HG03521 (cell line): ENCODE results near the gene DPAGT1.
"Not testable (repeated sequence)": the region's sequence is repeated elsewhere in the genome, so short reads cannot be mapped to it uniquely, and the experiment has no call there.

ENCODE experiments used
- ATAC-seq: cut with Tn5 transposase; IDR thresholded peaks from one replicate; pipeline ENCODE4 v1.9.1; 2021; ENCODE audit warnings: mild to moderate bottlenecking, moderate library complexity; ENCODE audit not compliant: unreplicated experiment

DPAGT1 gene

DNA sequence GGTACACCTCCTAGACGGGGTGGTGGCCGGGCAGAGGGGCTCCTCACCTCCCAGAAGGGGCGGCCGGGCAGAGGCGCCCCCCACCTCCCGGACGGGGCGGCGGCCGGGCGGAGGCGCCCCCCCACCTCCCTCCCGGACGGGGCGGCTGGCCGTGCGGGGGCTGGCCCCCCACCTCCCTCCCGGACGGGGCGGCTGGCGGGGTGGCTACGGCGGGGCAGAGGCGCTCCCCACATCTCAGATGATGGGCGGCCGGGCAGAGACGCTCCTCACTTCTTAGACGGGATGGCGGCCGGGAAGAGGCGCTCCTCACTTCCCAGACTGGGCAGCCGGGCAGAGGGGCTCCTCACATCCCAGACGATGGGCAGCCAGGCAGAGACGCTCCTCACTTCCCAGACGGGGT, 42.5 kb downstream of the DPAGT1 start:
- not testable (repeated sequence) for ATAC-seq

DNA sequence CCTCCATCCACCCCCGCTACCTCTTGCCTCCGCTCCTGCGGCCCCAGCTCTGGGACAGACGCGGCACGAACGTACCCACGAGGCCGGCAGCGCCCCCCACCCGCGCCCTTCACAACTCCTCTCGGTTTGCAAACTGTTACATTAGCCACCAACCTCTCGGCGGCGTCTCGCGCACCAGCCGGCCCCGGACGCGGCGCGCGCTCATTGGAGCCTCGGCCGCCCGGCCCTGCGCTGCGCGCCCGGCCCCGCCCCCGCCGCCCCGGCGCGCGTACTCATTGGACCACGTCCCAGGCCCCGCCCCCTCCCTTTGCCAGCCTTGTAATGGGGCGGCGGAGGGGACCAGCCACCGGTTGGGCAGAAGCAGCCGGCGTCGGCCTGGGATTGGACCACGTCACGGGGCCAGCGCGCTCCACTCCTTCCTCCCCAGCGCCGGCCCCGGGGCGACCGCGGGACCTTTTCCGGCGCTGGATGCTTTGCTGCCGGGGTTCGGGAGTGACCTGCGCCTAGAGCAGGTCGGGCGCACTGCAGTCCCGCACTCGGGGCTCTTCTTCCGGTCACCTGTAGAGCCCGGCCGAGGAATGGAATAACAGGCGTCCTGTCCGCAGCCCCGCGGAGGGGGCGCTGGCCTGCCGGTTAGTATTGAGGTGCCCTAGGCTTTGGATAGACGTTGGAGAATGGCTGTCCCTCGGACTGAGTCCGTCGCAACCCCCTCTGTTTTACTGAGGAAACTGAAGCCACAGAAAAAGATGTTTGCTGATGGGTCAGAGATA, 44.5 kb downstream of the DPAGT1 start, which contains the start of gene HYOU1:
Gene HYOU1 (minus strand): TSS at position 206 of the 770 bp plus-strand sequence. CDS start 1,045 bp downstream, outside the sequence.
- peak; percentile 89 for ATAC-seq

DNA sequence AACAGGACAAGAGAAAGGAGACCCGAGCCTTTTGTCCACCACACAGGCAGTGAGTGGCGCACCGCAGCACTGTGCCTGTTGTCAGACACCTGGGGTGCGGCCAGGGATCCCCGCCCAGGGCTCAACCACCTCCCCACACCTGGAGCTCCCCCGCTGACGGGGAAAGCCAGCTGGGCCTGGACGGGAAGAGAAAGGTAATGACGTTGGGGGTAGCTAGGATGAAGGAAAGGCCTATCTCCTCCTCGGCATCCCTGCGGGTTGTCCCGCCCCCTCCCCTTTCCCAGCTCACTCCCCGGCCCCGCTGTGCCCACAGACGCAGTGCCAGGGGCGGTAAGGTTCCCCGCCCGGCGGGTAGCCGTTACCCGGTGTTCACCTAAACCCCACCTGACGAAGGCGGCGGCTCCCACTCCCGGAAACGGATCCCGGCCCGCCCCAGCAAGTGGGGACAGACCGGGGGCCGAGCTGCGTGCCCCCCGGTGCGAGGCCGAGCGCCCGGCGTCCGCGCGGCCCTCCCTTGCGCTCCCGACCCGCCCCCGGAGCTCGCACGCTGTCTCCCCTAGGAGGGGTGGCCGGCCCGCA, 45.1 kb downstream of the DPAGT1 start:
- ATAC-seq: peak; percentile 9

DNA sequence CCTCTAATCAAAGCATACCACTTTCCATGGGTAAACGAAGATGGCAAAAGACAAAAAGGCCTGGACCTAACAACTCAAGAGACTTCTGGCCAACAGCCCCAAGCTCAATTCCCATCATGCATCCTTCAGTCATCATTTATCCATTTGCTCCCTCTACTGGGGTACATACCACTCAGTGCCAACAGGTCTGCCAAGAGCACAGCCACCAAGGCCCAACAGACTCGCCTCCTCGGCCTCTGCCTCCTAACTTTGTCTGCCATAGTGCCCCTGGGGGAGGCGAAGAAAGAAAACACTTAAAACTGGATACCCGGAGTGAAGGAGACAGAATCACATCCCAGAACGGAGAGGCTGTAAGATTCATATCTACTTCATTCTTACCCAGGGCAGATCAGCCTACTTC, 45.8 kb downstream of the DPAGT1 start:
- ATAC-seq: no peak

DNA sequence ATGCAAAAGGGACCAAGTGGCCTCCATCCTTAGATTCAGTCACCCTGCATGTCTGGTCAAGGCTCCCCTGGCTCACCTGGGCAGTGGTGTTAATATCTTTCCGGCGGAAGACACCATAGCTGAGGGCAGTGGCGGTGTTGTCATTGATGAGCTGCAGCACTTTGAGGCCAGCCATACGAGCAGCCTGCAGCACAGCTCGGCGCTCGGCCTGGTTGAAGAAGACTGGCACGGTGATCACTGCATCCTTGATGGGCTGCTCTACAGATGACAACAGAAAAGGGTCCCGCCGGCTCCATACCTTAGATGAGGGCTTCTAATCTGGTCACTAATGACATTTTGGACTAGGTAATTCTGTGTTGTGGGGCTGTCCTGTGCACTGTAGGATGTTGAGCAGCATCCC, 47.2 kb downstream of the DPAGT1 start:
- no peak for ATAC-seq

DNA sequence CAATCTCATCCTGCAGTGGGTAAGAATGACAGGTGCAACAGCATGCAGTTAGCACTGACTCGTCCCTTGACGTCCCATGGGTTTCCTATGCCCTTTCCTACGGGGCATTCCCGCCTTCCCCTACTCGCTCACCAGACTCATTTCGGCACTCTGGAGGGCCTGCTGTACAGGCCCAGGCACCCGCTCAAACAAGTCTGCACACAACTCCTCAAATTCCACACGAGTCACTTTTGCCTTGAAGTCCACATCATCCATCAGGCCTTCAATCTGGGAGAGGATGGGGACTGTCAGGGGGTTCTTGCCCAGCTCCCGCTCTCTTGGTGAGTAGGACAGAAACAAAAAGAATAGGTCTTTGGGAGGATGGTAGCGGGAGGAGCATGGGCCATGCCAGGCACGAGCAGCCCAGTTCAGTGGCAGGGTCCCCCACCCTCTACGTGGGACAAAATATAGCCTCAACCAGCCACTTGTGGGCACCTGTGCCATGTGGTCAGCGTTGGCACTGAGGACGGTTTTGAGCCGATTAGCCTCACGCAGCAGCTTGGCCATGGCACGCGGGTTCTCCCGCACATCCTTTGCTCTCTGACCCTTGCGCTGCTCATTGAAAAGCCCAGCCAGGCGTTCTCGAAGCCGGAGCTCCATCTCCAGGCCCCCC, 49.4 kb downstream of the DPAGT1 start:
- no peak for ATAC-seq

DNA sequence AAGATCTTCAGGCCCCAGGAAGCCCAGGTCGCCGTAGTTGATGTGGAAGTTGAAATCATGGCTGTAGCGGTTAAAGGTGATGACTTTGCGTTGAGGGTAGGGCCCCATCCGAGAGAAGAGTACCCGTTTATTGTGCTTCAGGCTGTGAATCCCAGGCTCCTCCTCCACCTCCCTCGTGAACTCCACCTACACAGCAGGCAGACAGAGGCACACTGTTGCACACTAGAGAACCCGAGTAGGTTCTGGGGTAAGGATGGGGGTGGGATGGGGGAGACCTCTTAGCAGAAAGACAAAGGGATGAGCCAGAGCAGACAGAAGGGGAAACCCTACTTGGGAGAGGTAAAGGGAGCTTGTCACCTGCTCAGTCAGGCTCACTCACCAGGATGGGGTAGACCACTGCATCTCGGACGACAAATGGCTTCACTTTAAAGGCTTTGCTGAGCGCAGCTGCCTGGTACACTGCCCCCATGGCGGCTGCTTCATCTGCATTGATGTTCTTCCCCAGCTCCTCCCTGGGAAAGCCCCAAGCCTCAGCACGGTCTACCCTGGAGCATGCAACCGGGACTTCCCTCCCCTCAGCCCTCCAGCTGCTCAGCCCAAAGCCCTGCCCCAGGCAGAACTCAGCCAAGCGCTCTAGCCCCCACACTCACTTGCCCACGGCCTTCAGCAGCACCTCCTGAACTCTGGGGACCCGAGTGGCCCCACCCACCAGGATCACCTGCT, 50.1 kb downstream of the DPAGT1 start:
- no peak for ATAC-seq

DNA sequence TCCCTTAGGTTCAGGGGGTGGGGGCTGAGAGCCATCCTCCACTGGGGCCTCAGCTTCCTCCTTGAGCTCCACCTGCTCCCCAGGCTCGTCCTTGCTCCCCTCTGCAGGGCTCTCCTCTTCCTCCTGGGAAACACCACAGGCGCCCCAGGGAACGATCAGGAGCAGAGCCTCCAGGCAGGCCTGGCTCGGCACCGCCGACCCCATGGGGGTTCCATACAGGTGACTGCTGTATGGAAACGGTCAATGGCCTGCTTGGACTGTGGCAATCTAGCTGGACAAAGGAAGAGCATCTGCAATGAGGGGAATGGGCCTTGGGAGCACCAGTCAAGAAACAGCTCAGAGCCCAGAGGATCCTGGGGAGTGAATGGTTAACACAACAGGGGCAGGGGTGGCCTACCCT, 52.6 kb downstream of the DPAGT1 start:
- no peak for ATAC-seq

DNA sequence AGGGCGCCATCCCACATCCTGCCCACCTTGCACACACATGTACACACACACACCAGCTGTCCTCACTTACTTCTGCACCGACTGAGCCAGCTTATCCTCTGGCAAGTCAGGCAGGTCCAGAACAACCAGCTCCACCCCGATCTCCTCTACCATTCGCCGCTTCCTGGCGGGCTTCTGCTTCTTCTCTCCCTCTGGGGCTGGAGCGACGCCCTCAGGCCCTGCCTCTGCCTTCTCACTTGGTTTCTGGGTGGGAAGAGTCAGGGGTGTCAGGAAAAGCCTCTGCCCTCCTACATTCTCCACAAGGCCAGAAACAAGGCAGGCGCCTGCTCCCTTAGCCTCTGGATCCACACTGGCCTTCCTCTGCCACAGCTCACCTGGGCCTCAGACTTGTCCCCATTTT, 53.0 kb downstream of the DPAGT1 start:
- no peak for ATAC-seq

DNA sequence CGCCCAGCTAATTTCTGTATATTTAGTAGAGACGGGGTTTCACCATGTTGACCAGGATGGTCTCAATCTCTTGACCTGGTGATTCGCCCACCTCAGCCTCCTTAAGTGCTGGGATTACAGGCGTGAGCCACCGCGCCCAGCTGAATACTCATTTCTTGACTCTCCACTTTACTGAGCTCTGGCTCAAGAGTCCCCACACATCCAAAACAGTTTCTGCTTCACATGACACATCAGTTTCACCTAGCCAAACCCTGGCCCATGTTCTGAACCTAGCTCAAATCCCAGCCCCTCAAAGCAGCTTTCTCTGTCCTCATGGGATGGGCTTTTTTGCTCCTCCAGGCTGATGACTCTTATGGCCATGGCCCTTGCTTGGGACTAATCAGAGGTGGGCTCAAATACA, 54.4 kb downstream of the DPAGT1 start:
- ATAC-seq: no peak
